HepG2 (cell line): ENCODE data around the gene THOC6. TPM values are rescaled to one million over a fixed set of nuclear protein-coding genes. Genes with fewer than 3 reads are reported as not detected.
A peak's percentile ranks its signal among the peaks of the same experiment; 100 is the strongest.

Experiments used
- CC2D1A ChIP-seq: sonication (generic); formaldehyde crosslinking; IDR thresholded peaks from 2 replicates; pipeline ENCODE4 v1.8.1; 2023; ENCODE audit warnings: mild to moderate bottlenecking, missing genetic modification reagents
- ELF3 ChIP-seq: IDR thresholded peaks from 2 replicates; pipeline ENCODE4 v1.6.1; 2016; ENCODE audit warnings: missing genetic modification reagents, missing compliant biosample characterization
- FOXA1 ChIP-seq, 2 experiments: fragments of 450-650 bp in 1 of 2; sonication (generic) in 1 of 2; formaldehyde crosslinking in 1 of 2; IDR thresholded peaks; 2 replicates each; pipeline versions ENCODE4 v1.4.0 to v1.6.1; 2016 to 2020; ENCODE audit warnings: missing genetic modification reagents in 1 of 2
- FOXC1 ChIP-seq: sonication (generic); formaldehyde crosslinking; IDR thresholded peaks from 2 replicates; pipeline ENCODE4 v1.8.0; 2022; ENCODE audit warnings: mild to moderate bottlenecking, missing genetic modification reagents, borderline replicate concordance
- HNF4A ChIP-seq: sonication (generic); formaldehyde crosslinking; IDR thresholded peaks from 2 replicates; pipeline ENCODE4 v1.4.0; 2020; ENCODE audit warnings: missing genetic modification reagents
- KAT2B ChIP-seq: fragments of 150-350 bp; IDR thresholded peaks from 2 replicates; pipeline ENCODE4 v1.6.1; 2014; ENCODE audit warnings: low read depth, low read length, borderline replicate concordance
- KDM1A ChIP-seq: IDR thresholded peaks from 2 replicates; pipeline ENCODE4 v1.6.1; 2016; ENCODE audit warnings: missing compliant biosample characterization
- KLF15 ChIP-seq: sonication (generic); formaldehyde crosslinking; IDR thresholded peaks from 2 replicates; pipeline ENCODE4 v1.8.1; 2023; ENCODE audit warnings: borderline replicate concordance, mild to moderate bottlenecking, inconsistent platforms, missing genetic modification reagents, mixed read lengths
- MXD4 ChIP-seq: IDR thresholded peaks from 2 replicates; pipeline ENCODE4 v1.6.1; 2016; ENCODE audit warnings: mild to moderate bottlenecking, missing biosample characterization, missing genetic modification reagents
- MZF1 ChIP-seq: sonication (generic); formaldehyde crosslinking; IDR thresholded peaks from 2 replicates; pipeline ENCODE4 v1.8.1; 2023; ENCODE audit warnings: mild to moderate bottlenecking, missing genetic modification reagents, borderline replicate concordance
- NR2C2 ChIP-seq: sonication (generic); formaldehyde crosslinking; IDR thresholded peaks from 2 replicates; pipeline ENCODE4 v1.4.0; 2020; ENCODE audit warnings: missing genetic modification reagents, mild to moderate bottlenecking, moderate library complexity, borderline replicate concordance
- PCBP1 ChIP-seq: fragments of 200-400 bp; formaldehyde crosslinking; IDR thresholded peaks from 2 replicates; pipeline ENCODE4 v1.6.1; 2017; ENCODE audit warnings: mild to moderate bottlenecking, low read depth, low read length, borderline replicate concordance
- POLR2A ChIP-seq, 2 experiments: IDR thresholded peaks; 2 replicates each; pipeline ENCODE4 v1.6.1; 2011; ENCODE audit warnings: low read depth in 2 of 2, low read length in 2 of 2, mild to moderate bottlenecking in 1 of 2, moderate library complexity in 1 of 2; ENCODE audit not compliant: insufficient read depth in 1 of 2
- POLR2G ChIP-seq: fragments of 200-400 bp; formaldehyde crosslinking; IDR thresholded peaks from 2 replicates; pipeline ENCODE4 v1.6.1; 2018; ENCODE audit warnings: mild to moderate bottlenecking, low read depth, low read length, moderate library complexity
- RFX1 ChIP-seq: fragments of 450-650 bp; IDR thresholded peaks from 2 replicates; pipeline ENCODE4 v1.6.1; 2017
- SIN3A ChIP-seq: IDR thresholded peaks from 2 replicates; pipeline ENCODE4 v1.6.1; 2011; ENCODE audit warnings: low read depth, mild to moderate bottlenecking, control low read depth, low read length, borderline replicate concordance
- TEAD2 ChIP-seq: sonication (generic); formaldehyde crosslinking; IDR thresholded peaks from 2 replicates; pipeline ENCODE4 v1.9.0; 2021; ENCODE audit warnings: missing genetic modification reagents
- TEAD3 ChIP-seq: optimal IDR thresholded peaks from 2 replicates; pipeline ENCODE3; 2016; ENCODE audit warnings: borderline replicate concordance
- ZBTB7A ChIP-seq: sonication (generic); formaldehyde crosslinking; IDR thresholded peaks from 2 replicates; pipeline ENCODE4 v1.8.0; 2022; ENCODE audit warnings: mild to moderate bottlenecking, missing genetic modification reagents
- ZEB1 ChIP-seq: IDR thresholded peaks from 2 replicates; pipeline ENCODE4 v1.6.1; 2012; ENCODE audit warnings: mild to moderate bottlenecking, low read depth, inconsistent platforms; ENCODE audit not compliant: insufficient replicate concordance
- ZNF678 ChIP-seq: sonication (generic); formaldehyde crosslinking; IDR thresholded peaks from 2 replicates; pipeline ENCODE4 v1.4.0; 2020; ENCODE audit warnings: mild to moderate bottlenecking, missing genetic modification reagents
- ZNF7 ChIP-seq: IDR thresholded peaks from 2 replicates; pipeline ENCODE4 v1.6.1; 2016; ENCODE audit warnings: missing biosample characterization, missing genetic modification reagents
- ZNF737 ChIP-seq: sonication (generic); formaldehyde crosslinking; IDR thresholded peaks from 2 replicates; pipeline ENCODE4 v1.5.0; 2020; ENCODE audit warnings: missing genetic modification reagents, mild to moderate bottlenecking, borderline replicate concordance
- ZNF768 ChIP-seq: sonication (generic); formaldehyde crosslinking; IDR thresholded peaks from 2 replicates; pipeline ENCODE4 v1.4.0; 2020; ENCODE audit warnings: missing genetic modification reagents
- ZSCAN21 ChIP-seq: sonication (generic); formaldehyde crosslinking; IDR thresholded peaks from 2 replicates; pipeline ENCODE4 v1.8.0; 2022; ENCODE audit warnings: mild to moderate bottlenecking, missing genetic modification reagents, moderate library complexity, borderline replicate concordance
- polyA plus RNA-seq, 8 experiments: library from polyadenylated mRNA; depleted of rRNA in 3 of 8; stranded (reverse) in 7 of 8; unstranded in 1 of 8; fragments of >200 nt; fragmentation: Illumina TruSeq in 4 of 8; extraction: Trizol in 4 of 8; gene quantifications; 2 replicates each; pipeline versions ENCODE4 v1.2.1 to v1.2.3, GENCODE V29; 2011 to 2016; ENCODE audit warnings: low read depth in 4 of 8, missing spikeins in 1 of 8, mixed read lengths in 1 of 8; ENCODE audit not compliant: insufficient read depth in 1 of 8
- total RNA-seq, 5 experiments: library from RNA; depleted of rRNA; stranded (reverse); fragments of >200 nt; fragmentation: Illumina TruSeq; extraction: Trizol; gene quantifications; 2 replicates each; pipeline ENCODE4 v1.2.3, GENCODE V29; 2016; ENCODE audit warnings: low read depth in 1 of 5
- TF ChIP-seq, protein P1 (sequence below): sonication (generic); formaldehyde crosslinking; IDR thresholded peaks from 2 replicates; pipeline ENCODE4 v1.8.0; 2022; ENCODE audit warnings: missing genetic modification reagents, low read depth, mild to moderate bottlenecking, borderline replicate concordance
- TF ChIP-seq, protein P2 (sequence below): sonication (generic); formaldehyde crosslinking; IDR thresholded peaks from 2 replicates; pipeline ENCODE4 v1.8.0; 2022; ENCODE audit warnings: missing genetic modification reagents, mild to moderate bottlenecking, borderline replicate concordance
- TF ChIP-seq, protein P3 (sequence below): IDR thresholded peaks from 2 replicates; pipeline ENCODE4 v1.6.1; 2016; ENCODE audit warnings: mild to moderate bottlenecking, missing biosample characterization, missing genetic modification reagents
- TF ChIP-seq, protein P4 (sequence below): fragments of 450-650 bp; IDR thresholded peaks from 2 replicates; pipeline ENCODE4 v1.6.1; 2017

THOC6 gene
- total and polyA plus RNA-seq, 2 of the 13 experiments (the other 11 are each of a cell fraction or from before 2014, with no cell fraction given) = 32.1 to 37.0 TPM

DNA sequence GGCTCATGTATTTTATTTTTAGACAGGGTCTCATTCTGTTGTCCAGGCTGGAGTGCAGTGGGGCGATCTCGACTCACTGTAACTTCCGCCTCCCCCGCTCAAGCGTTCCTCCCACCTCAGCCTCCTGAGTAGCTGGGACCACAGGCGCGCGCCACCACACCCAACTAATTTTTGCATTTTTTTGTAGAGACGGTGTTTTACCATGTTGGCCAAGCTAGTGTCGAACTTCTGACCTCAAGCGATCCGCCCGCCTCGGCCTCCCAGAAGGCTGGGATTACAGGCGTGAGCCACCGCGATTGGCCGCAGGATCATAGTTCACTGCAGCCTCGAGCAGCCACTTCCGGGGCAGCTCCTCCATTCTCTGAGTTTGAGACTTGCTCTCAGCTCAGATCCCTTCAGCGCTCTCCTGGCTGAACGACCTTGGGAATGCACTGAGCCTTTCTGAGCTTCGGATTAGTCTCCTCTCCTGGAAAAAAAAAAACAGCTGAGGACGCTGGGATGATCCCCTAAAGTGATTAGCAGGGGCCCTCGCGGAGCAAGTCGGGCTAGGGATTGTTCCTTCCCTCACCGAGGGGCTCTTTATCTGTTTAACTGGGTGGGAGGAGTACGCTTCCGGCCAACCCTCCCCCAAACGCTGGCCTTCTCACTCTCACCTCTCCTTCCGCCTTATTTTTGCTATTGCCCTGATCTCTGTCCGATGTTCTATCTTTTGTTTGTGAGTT, 42.5 kb upstream of the THOC6 start (continued):
- TF ChIP-seq ELF3 (CRISPR knock-in tag) (peak; percentile 77), ZNF7 (CRISPR knock-in tag) (0 out of 2 replicates have a peak, but pooled peaks have one; percentile 37), MXD4 (CRISPR knock-in tag) (no peak), HNF4A (CRISPR knock-in tag) (peak; percentile 77), PCBP1 (no peak), RFX1 (no peak), ZEB1 (no peak), POLR2A (IDR thresholded peaks at IDR 0.05; ENCODE audit: insufficient read depth in 1 of 2, low read depth in 2 of 2, low read length in 2 of 2) (peak; percentile 58), ZNF678 (CRISPR knock-in tag) (no peak), NR2C2 (CRISPR knock-in tag) (peak; percentile 92), MZF1 (no peak), FOXC1 (CRISPR knock-in tag) (no peak), ZBTB7A (CRISPR knock-in tag) (peak; percentile 42; the same call in 1 of the 2 replicates), KDM1A (peak; percentile 72; the same call in 1 of the 2 replicates), ZNF737 (CRISPR knock-in tag) (no peak), FOXA1 (IDR thresholded peaks at IDR 0.05) (no peak), FOXA1 (CRISPR knock-in tag; IDR thresholded peaks at IDR 0.05) (no peak), KLF15 (CRISPR knock-in tag) (peak; percentile 29; the same call in 1 of the 2 replicates), KAT2B (no peak), CC2D1A (CRISPR knock-in tag) (no peak), POLR2G (peak; percentile 62; the same call in 1 of the 2 replicates), TEAD3 (no peak), SIN3A (0 out of 2 replicates have a peak, but pooled peaks have one; percentile 21), ZSCAN21 (CRISPR knock-in tag) (0 out of 2 replicates have a peak, but pooled peaks have one; percentile 39), TEAD2 (CRISPR knock-in tag) (no peak), ZNF768 (no peak)
- TF ChIP-seq, protein P1, sequence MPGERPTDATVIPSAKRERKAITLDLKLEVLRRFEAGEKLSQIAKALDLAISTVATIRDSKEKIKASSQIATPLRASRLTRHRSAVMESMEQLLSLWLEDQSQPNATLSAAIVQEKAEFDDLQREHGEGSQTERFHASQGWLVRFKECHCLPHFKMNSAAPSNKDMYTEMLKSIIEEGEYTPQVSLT (CRISPR knock-in tag) = no peak
- TF ChIP-seq, protein P2, sequence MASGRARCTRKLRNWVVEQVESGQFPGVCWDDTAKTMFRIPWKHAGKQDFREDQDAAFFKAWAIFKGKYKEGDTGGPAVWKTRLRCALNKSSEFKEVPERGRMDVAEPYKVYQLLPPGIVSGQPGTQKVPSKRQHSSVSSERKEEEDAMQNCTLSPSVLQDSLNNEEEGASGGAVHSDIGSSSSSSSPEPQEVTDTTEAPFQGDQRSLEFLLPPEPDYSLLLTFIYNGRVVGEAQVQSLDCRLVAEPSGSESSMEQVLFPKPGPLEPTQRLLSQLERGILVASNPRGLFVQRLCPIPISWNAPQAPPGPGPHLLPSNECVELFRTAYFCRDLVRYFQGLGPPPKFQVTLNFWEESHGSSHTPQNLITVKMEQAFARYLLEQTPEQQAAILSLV = 0 out of 2 replicates have a peak, but pooled peaks have one; percentile 17
- TF ChIP-seq, protein P3, sequence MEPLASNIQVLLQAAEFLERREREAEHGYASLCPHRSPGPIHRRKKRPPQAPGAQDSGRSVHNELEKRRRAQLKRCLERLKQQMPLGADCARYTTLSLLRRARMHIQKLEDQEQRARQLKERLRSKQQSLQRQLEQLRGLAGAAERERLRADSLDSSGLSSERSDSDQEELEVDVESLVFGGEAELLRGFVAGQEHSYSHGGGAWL (CRISPR knock-in tag) = peak; percentile 55; the same call in 1 of the 2 replicates
- TF ChIP-seq, protein P4, sequence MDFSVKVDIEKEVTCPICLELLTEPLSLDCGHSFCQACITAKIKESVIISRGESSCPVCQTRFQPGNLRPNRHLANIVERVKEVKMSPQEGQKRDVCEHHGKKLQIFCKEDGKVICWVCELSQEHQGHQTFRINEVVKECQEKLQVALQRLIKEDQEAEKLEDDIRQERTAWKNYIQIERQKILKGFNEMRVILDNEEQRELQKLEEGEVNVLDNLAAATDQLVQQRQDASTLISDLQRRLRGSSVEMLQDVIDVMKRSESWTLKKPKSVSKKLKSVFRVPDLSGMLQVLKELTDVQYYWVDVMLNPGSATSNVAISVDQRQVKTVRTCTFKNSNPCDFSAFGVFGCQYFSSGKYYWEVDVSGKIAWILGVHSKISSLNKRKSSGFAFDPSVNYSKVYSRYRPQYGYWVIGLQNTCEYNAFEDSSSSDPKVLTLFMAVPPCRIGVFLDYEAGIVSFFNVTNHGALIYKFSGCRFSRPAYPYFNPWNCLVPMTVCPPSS = no peak
